T-helper 1 cell (primary cell): Measurements from ENCODE around the gene U2SURP.
"Not testable (repeated sequence)": the region's sequence is repeated elsewhere in the genome, so short reads cannot be mapped to it uniquely, and the experiment has no call there.

Experiments used
- DNase-seq, 5 donors: peaks; one replicate each; pipeline ENCODE4 v3.0.0-alpha.2; 2012 to 2020

The U2SURP gene

GRCh38 chr3:143072298-143073020 is 71.1 kb downstream of the U2SURP start:
- DNase-seq = not testable (repeated sequence)

GRCh38 chr3:143073541-143073940 is 72.2 kb downstream of the U2SURP start:
- not testable (repeated sequence) for DNase-seq

GRCh38 chr3:143073983-143074382 is 72.6 kb downstream of the U2SURP start:
- DNase-seq = not testable (repeated sequence)

DNA sequence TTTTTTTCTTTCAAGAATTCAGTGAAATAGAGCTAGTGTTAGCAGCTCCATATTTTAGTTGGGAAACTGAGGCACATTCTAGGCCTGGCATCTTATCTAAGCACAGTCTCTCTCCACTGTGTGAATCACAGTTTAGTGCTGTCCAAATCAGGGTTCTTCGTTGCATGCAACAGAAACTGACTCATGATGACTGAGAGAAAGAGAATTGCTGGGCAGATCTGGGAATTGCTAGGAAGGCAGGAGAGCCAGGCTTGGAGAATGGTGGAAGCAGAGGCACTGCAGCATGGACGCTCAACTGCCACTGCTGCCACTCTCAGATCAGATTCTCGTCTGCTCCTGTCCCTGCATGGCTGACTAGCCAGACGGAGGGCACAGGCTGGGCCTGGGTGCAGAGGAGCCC is 77.5 kb downstream of the U2SURP start:
- no peak for DNase-seq

DNA sequence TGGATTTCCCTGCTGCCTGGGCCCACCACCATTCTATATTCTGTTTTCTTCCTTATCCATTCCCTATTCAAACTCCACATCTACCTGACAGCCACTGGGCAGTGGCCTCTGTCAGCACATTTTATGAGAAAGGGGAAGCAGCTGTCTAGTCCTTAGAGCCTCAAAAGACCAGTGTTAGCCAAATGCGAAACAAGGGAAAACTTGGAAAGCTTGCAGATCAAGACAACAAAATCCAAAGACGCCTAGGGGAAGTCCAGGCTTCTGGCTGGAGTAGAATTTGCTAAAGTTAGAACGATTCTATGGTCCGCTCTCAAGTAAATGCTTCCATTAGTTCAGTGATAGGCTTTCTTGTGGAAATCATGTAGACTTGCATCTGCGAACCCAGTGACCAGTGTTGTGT is 78.8 kb downstream of the U2SURP start:
- DNase-seq = no peak

GRCh38 chr3:143081365-143081764 is 80.0 kb downstream of the U2SURP start:
- no peak for DNase-seq

GRCh38 chr3:143081844-143082778 is 80.7 kb downstream of the U2SURP start:
- peak in 1 of 5 donors; percentile 69 for DNase-seq

DNA sequence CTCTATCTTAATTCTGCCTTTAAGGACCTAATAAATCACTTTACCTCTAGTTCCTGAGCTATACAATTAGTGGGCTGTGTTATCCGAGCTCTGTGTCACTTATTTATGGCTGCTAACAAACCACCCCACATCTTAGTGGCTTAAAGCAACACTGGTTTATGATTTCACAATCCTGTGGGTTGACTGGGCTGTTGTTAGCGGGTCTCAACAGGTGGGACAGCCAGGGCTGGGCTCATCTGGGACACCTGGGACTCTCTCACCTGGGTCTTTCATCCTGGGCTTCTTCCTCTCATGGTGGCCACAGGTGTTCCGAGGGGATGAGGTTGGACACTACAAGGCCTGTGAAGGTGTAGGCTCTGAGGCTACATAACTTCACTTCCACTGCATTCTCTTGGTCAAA is 82.4 kb downstream of the U2SURP start:
- DNase-seq = no peak

DNA sequence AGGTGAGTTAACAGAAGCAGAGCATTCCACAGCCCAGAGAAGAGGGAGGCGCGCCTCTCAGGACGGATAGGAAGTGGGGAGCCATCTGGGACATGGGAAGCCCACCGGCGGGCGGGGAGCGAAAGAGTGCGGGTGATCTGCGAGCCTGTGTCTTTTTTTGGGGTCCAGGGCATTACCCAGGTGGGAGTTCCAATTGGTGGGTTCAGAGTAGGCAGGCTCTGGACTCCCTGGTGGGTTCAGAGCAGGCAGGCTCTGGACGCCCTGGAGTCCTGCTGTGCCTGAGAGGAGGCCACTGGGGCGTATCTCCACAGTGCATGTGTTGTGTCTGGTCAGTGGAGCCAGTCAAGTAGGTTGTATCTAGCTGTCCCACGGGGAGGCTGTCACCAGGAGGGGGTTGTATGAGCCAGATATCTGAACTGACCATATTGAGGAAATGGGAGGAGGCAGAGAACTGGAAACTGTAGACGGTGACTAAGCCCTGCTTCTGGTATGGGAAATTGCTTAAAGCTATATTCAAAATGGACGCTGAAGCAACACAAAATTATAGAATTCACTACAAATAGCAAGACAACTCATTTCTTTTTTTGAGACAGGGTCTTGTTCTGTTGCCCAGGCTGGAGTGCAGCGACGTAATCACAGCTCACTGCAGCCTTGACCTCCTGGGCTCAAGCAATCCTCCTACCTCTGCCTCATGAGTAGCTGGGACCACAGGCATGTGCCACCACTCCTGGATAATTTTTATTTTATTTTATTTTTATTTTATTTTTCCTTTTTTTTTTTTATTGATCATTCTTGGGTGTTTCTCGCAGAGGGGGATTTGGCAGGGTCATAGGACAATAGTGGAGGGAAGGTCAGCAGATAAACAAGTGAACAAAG is 83.7 kb downstream of the U2SURP start:
- DNase-seq = no peak

- no peak for DNase-seq
Measured at GRCh38 chr3:143088835-143089234, 87.5 kb downstream of the U2SURP start.

GRCh38 chr3:143089965-143090364 is 88.6 kb downstream of the U2SURP start:
- no peak for DNase-seq

- DNase-seq = no peak
Measured at GRCh38 chr3:143090486-143090885, 89.1 kb downstream of the U2SURP start.

DNA sequence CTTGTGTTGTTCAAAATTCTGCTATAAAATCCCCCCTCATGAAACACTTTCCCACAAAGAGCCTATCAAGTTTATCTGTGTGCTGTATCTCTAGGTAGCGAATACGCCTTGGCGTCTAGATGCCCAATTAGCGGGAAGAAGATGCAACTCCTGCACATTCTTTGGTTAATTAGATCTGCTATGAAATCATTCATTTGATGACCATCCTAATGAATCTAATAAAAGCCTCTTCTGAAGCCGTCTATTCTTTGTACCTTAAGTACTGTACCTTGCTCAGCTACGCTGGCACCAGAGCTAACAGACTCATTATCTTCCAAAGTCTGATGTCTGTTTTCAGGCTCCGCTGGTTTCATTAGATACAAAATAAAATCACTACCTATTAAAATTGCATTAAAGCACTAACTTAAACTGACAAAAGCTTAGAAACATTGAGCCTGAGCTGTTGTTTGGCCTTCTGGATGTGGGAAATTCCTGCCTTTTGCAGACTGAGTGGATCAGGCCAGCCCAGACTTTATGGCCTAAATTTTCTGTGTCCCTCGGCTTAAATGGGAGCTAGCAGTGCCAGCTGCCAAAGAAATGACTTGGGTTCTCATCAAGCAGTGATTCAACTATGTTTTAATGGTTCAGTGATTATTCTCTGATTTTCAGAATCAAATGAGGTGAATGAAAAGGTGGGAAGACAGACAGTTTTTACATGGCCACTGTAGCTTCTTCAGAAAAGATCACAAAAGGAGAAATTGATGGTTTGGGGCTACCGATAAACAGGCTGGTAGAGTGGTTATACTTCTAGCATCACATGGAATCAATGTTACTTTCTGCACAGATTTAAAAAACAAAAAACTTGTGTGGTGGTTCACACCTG is 89.8 kb downstream of the U2SURP start:
- no peak for DNase-seq

- no peak for DNase-seq
Measured at GRCh38 chr3:143092191-143092590, 90.8 kb downstream of the U2SURP start.

GRCh38 chr3:143095813-143096212 is 94.4 kb downstream of the U2SURP start:
- DNase-seq = no peak

GRCh38 chr3:143098032-143098764 is 96.8 kb downstream of the U2SURP start:
- DNase-seq = no peak

- no peak for DNase-seq
Measured at GRCh38 chr3:143099210-143099609, 97.8 kb downstream of the U2SURP start.

DNA sequence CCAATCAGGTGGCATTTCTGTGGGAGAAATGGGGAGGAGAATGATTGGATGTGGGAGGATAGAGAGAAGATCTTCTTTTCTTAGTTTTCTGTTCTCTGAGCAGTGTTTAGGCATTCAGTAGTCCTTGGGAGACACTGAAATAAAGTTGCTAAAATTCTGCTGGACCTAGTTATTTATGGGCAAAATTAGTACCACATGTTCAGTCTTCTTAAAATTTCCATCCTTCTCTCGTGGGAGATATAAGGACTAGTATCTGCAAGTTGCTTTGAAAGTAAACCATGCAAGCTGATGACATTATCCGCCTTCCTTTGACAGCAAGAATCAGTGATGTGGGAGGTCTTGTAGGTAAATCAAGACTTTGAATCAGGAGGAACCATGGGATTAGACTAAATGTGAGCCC is 98.3 kb downstream of the U2SURP start:
- no peak for DNase-seq

DNA sequence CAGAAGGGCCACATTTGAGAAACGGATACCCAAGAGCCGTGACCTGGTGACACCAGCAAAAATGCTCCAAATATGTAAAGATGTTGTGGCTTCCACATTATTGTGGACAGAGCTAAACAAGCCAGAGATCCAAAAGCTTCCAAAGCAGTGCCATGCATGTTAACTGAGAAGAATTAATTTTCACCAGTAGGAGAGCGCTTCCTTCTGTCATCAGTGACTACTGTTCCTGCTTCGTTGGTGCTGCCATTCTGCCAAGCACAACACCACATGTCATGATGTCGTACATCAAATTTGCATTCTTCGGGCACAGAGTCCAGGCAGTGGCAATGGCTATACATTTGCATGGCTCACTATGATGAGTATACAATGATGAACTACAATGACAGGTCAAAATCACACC is 99.1 kb downstream of the U2SURP start:
- DNase-seq = no peak

- DNase-seq = no peak
Measured at GRCh38 chr3:143101792-143102381, 100.5 kb downstream of the U2SURP start.

- DNase-seq = no peak
Measured at GRCh38 chr3:143103652-143104051, 102.3 kb downstream of the U2SURP start.
